NB4 (cell line): ENCODE data around the gene ZNF618.

Experiments used
- CTCF ChIP-seq: IDR thresholded peaks from one replicate; pipeline ENCODE4 v1.5.1; 2012; ENCODE audit warnings: low read depth, low read length
- POLR2A ChIP-seq: IDR thresholded peaks from 2 replicates; pipeline ENCODE4 v1.6.1; 2011; ENCODE audit warnings: mild to moderate bottlenecking; ENCODE audit not compliant: insufficient read length; ENCODE audit errors: extremely low read depth

GRCh38 chr9:114025760-114026159, 149.7 kb downstream of the ZNF618 start:
- no peak for TF ChIP-seq CTCF
- TF ChIP-seq POLR2A = no peak
